ENCODE results near the gene LCN15. TPM values are rescaled to one million over a fixed set of nuclear protein-coding genes. Genes with fewer than 3 reads are reported as not detected.
"Not testable (repeated sequence)": the region's sequence is repeated elsewhere in the genome, so short reads cannot be mapped to it uniquely, and the experiment has no call there.

Gene LCN15
- total RNA-seq, 2 experiments from 2014 or later = not detected

- BruUV-seq (replicated peaks) = no TSS peak
- Histone ChIP-seq H3K4me1 (ENCODE audit: insufficient read depth, low read length, poor library complexity, severe bottlenecking) (peaks cover 20% of the 10 kb centered on the region), H3K9me2 (ENCODE audit: insufficient read depth, low read length) (no peaks in the 10 kb centered on the region), H3K9me3 (ENCODE audit: low read length) (no peaks in the 10 kb centered on the region), H4K20me1 (ENCODE audit: insufficient read depth, low read length) (no peaks in the 10 kb centered on the region), H3K4me3 (ENCODE audit: low read depth, low read length, poor library complexity, severe bottlenecking) (no peak overlapping the region), H3K79me2 (ENCODE audit: insufficient read depth, low read depth, low read length) (no peaks in the 10 kb centered on the region), H3K36me3 (ENCODE audit: insufficient read depth, low read length) (no peaks in the 10 kb centered on the region), H2AFZ (ENCODE audit: low read length) (no peak overlapping the region), H3K4me2 (ENCODE audit: low read length) (peak overlapping the region; percentile 40; the same call in 1 of the 2 replicates), H3K27ac (ENCODE audit: low read depth, low read length, poor library complexity, severe bottlenecking) (no peak overlapping the region)
- ChIA-PET POLR2A (no interaction called here), CTCF (ENCODE audit: unreplicated experiment) (no interaction called here)
- TF ChIP-seq CTCF (conservative IDR thresholded peaks at IDR 0.05; ENCODE audit: low read length) = peak; percentile 89
- no peak for TF ChIP-seq EZH2phosphoT487 (IDR thresholded peaks at IDR 0.05; ENCODE audit: borderline replicate concordance, low read depth, low read length)
- DNase-seq (ENCODE audit: low spot score) = peak; percentile 83
- intact Hi-C loops (cut with micrococcal nuclease; ENCODE audit: unreplicated experiment) = loop anchor here (1.0 to 5.0 kb wide), 2 partner anchors 99 to 247 kb away; partner anchors contain the start of gene TRAF2
Observed at GRCh38 chr9:136787690-136788400, 23.5 kb upstream of the LCN15 start.

GRCh38 chr9:136786983-136787382 is 22.7 kb upstream of the LCN15 start:
- H3K9me2 ChIP-seq (ENCODE audit: insufficient read depth, low read length); H3K4me3 ChIP-seq (ENCODE audit: low read depth, low read length, poor library complexity, severe bottlenecking); DNase-seq (ENCODE audit: low spot score); H3K4me2 ChIP-seq (ENCODE audit: low read length); H3K36me3 ChIP-seq (ENCODE audit: insufficient read depth, low read length); H4K20me1 ChIP-seq (ENCODE audit: insufficient read depth, low read length); H3K9me3 ChIP-seq (ENCODE audit: low read length); H3K27ac ChIP-seq (ENCODE audit: low read depth, low read length, poor library complexity, severe bottlenecking); H3K79me2 ChIP-seq (ENCODE audit: insufficient read depth, low read depth, low read length); H2AFZ ChIP-seq (ENCODE audit: low read length); BruUV-seq (replicated peaks): not testable (repeated sequence)
- ChIA-PET POLR2A (interaction anchor here (0.5 to 0.6 kb wide), 2 partner anchors 92 to 846 kb away, joined by 3 read pairs; no protein-coding TSS in a partner anchor), CTCF (ENCODE audit: unreplicated experiment) (interaction anchor here (0.5 kb wide), 1 partner anchor 191 kb away, joined by 3 read pairs; no protein-coding TSS in a partner anchor)
- intact Hi-C loops (cut with micrococcal nuclease; ENCODE audit: unreplicated experiment) = loop anchor here (1.0 to 5.0 kb wide), 2 partner anchors 100 to 248 kb away; partner anchors contain the start of gene TRAF2
- peaks cover 15% of the 10 kb centered on the region for H3K4me1 ChIP-seq (ENCODE audit: insufficient read depth, low read length, poor library complexity, severe bottlenecking)

GRCh38 chr9:136786451-136786850 is 22.1 kb upstream of the LCN15 start:
- H3K4me2 ChIP-seq (ENCODE audit: low read length) = no peak overlapping the region
- no peaks in the 10 kb centered on the region for H3K36me3 ChIP-seq (ENCODE audit: insufficient read depth, low read length)
- ChIA-PET POLR2A (interaction anchor here (0.5 kb wide), 1 partner anchor 847 kb away, joined by 3 read pairs; no protein-coding TSS in a partner anchor), CTCF (ENCODE audit: unreplicated experiment) (interaction anchor here (0.5 kb wide), 1 partner anchor 192 kb away, joined by 3 read pairs; no protein-coding TSS in a partner anchor)
- peaks cover 12% of the 10 kb centered on the region for H3K4me1 ChIP-seq (ENCODE audit: insufficient read depth, low read length, poor library complexity, severe bottlenecking)
- H3K9me2 ChIP-seq (ENCODE audit: insufficient read depth, low read length) = no peaks in the 10 kb centered on the region
- no peaks in the 10 kb centered on the region for H3K79me2 ChIP-seq (ENCODE audit: insufficient read depth, low read depth, low read length)
- TF ChIP-seq EZH2phosphoT487 (IDR thresholded peaks at IDR 0.05; ENCODE audit: borderline replicate concordance, low read depth, low read length) = no peak
- no peak for TF ChIP-seq CTCF (conservative IDR thresholded peaks at IDR 0.05; ENCODE audit: low read length)
- DNase-seq (ENCODE audit: low spot score) = no peak
- no TSS peak for BruUV-seq (replicated peaks)
- no peaks in the 10 kb centered on the region for H4K20me1 ChIP-seq (ENCODE audit: insufficient read depth, low read length)
- H2AFZ ChIP-seq (ENCODE audit: low read length) = no peak overlapping the region
- intact Hi-C loops (cut with micrococcal nuclease; ENCODE audit: unreplicated experiment) = loop anchor here (5.0 kb wide), 1 partner anchor 101 kb away; the partner anchor contains the start of gene TRAF2
- H3K4me3 ChIP-seq (ENCODE audit: low read depth, low read length, poor library complexity, severe bottlenecking) = no peak overlapping the region
- no peaks in the 10 kb centered on the region for H3K9me3 ChIP-seq (ENCODE audit: low read length)
- H3K27ac ChIP-seq (ENCODE audit: low read depth, low read length, poor library complexity, severe bottlenecking) = no peak overlapping the region

GRCh38 chr9:136785565-136786355 is 21.4 kb upstream of the LCN15 start:
- H3K4me2 ChIP-seq (ENCODE audit: low read length); H3K9me3 ChIP-seq (ENCODE audit: low read length); H3K9me2 ChIP-seq (ENCODE audit: insufficient read depth, low read length); H3K79me2 ChIP-seq (ENCODE audit: insufficient read depth, low read depth, low read length); H3K27ac ChIP-seq (ENCODE audit: low read depth, low read length, poor library complexity, severe bottlenecking); BruUV-seq (replicated peaks); DNase-seq (ENCODE audit: low spot score); CTCF ChIA-PET (ENCODE audit: unreplicated experiment); H3K36me3 ChIP-seq (ENCODE audit: insufficient read depth, low read length); H3K4me3 ChIP-seq (ENCODE audit: low read depth, low read length, poor library complexity, severe bottlenecking); H4K20me1 ChIP-seq (ENCODE audit: insufficient read depth, low read length); H2AFZ ChIP-seq (ENCODE audit: low read length): not testable (repeated sequence)
- H3K4me1 ChIP-seq (ENCODE audit: insufficient read depth, low read length, poor library complexity, severe bottlenecking) = peaks cover 12% of the 10 kb centered on the region
- POLR2A ChIA-PET = interaction anchor here (0.5 kb wide), 1 partner anchor 137 kb away, joined by 7 read pairs; no protein-coding TSS in a partner anchor
- intact Hi-C loops (cut with micrococcal nuclease; ENCODE audit: unreplicated experiment) = loop anchor here (5.0 kb wide), 1 partner anchor 102 kb away; the partner anchor contains the start of gene TRAF2

Data from OCI-LY7 (cell line).